Endothelial cell of umbilical vein (primary cell): ENCODE data around the gene TRIM14. TPM values are rescaled to one million over a fixed set of nuclear protein-coding genes. Genes with fewer than 3 reads are reported as not detected.

ENCODE experiments used
- BruUV-seq: library from RNA; stranded (reverse); fragments of 400-500 nt; replicated peaks from 2 replicates; lab custom pipeline; 2021; lab: Mats Ljungman, UMichigan
- CTCF ChIA-PET: fragments of 300-600, 350-600 bp; sonication (Branson Sonifier 250); formaldehyde crosslinking; loops from one replicate; lab custom pipeline; 2021; ENCODE audit warnings: antibody characterized with exemption, inconsistent platforms; lab: Charles Lee
- POLR2A ChIA-PET: fragments of 300-600, 350-600 bp; sonication (Branson Sonifier 250); formaldehyde crosslinking; loops from one replicate; lab custom pipeline; 2021; ENCODE audit warnings: antibody characterized with exemption, inconsistent platforms; lab: Charles Lee
- DNase-seq: peaks from one replicate; pipeline ENCODE4 v3.0.0-alpha.2; 2011; ENCODE audit warnings: low read depth, low spot score
- FAIRE-seq: peaks from 2 replicates; lab custom pipeline; 2011; peaks lifted over from hg19 to GRCh38; lab: Jason Lieb, UNC
- H2AFZ ChIP-seq: 2 replicates; pipeline ENCODE4 v1.6.0; 2012; ENCODE audit warnings: low read depth, low read length, control low read depth, inconsistent platforms
- H3K27ac ChIP-seq: 2 replicates; pipeline ENCODE4 v1.5.1; 2011; ENCODE audit warnings: low read depth, mild to moderate bottlenecking, control low read depth, low read length, moderate library complexity; ENCODE audit not compliant: insufficient read depth
- H3K27me3 ChIP-seq, 2 experiments: 2 replicates each; pipeline versions ENCODE4 v1.6.0 to v1.6.1; 2011; ENCODE audit warnings: low read length in 2 of 2, mixed read lengths in 1 of 2; ENCODE audit not compliant: control insufficient read depth in 2 of 2, insufficient read depth in 2 of 2
- H3K36me3 ChIP-seq, 2 experiments: 2 replicates in 1 of 2; 3 replicates in 1 of 2; pipeline ENCODE4 v1.5.1; 2011; ENCODE audit warnings: low read length in 2 of 2, mild to moderate bottlenecking in 1 of 2, moderate library complexity in 1 of 2; ENCODE audit not compliant: control insufficient read depth in 2 of 2, insufficient read depth in 2 of 2; ENCODE audit errors: extremely low read depth in 1 of 2
- H3K4me1 ChIP-seq: 3 replicates; pipeline ENCODE4 v1.5.1; 2011; ENCODE audit warnings: mild to moderate bottlenecking, low read length; ENCODE audit not compliant: control insufficient read depth, insufficient read depth; ENCODE audit errors: extremely low read depth
- H3K4me2 ChIP-seq: 2 replicates; pipeline ENCODE4 v1.6.1; 2011; ENCODE audit warnings: low read length, control low read depth, mixed read lengths; ENCODE audit not compliant: insufficient read depth
- H3K4me3 ChIP-seq, 3 experiments: fragments of 200-600 bp in 1 of 3; sonication (generic), shearing (Covaris generic) in 1 of 3; replicated peaks in 1 of 3; 2 replicates each; pipeline ENCODE4 v1.5.1; 2011 to 2016; ENCODE audit warnings: control low read depth in 3 of 3, low read length in 3 of 3, mild to moderate bottlenecking in 2 of 3, inconsistent platforms in 1 of 3, low read depth in 1 of 3, moderate library complexity in 1 of 3; ENCODE audit not compliant: insufficient read depth in 1 of 3
- H3K79me2 ChIP-seq: 2 replicates; pipeline ENCODE4 v1.6.0; 2012; ENCODE audit warnings: low read length, inconsistent platforms; ENCODE audit not compliant: control insufficient read depth, insufficient read depth
- H3K9ac ChIP-seq: replicated peaks from 2 replicates; pipeline ENCODE3; 2011; ENCODE audit warnings: low read length, control low read depth; ENCODE audit not compliant: insufficient read depth; ENCODE audit errors: extremely low read depth
- H3K9me1 ChIP-seq: replicated peaks from 3 replicates; pipeline ENCODE4 v1.6.0; 2011; ENCODE audit warnings: mild to moderate bottlenecking, low read length; ENCODE audit not compliant: control insufficient read depth, insufficient read depth; ENCODE audit errors: extremely low read depth
- H3K9me3 ChIP-seq: replicated peaks from 2 replicates; pipeline ENCODE4 v1.5.1; 2012; ENCODE audit warnings: low read length, inconsistent platforms; ENCODE audit not compliant: control insufficient read depth, insufficient read depth
- H4K20me1 ChIP-seq: replicated peaks from 2 replicates; pipeline ENCODE3; 2011; ENCODE audit warnings: mild to moderate bottlenecking, low read length; ENCODE audit not compliant: control insufficient read depth, insufficient read depth; ENCODE audit errors: extremely low read depth
- CTCF ChIP-seq, 2 donors: IDR thresholded peaks; 1 replicate in 1 of 2; 2 replicates in 1 of 2; pipeline ENCODE4 v1.5.1; 2011; ENCODE audit warnings: low read length in 2 of 2, mild to moderate bottlenecking in 2 of 2, moderate library complexity in 2 of 2, control low read depth in 1 of 2, inconsistent platforms in 1 of 2, low read depth in 1 of 2; ENCODE audit not compliant: insufficient read depth in 1 of 2; ENCODE audit errors: extremely low read depth in 1 of 2
- FOS ChIP-seq: IDR thresholded peaks from 2 replicates; pipeline ENCODE4 v1.6.1; 2011; ENCODE audit warnings: mild to moderate bottlenecking, low read length, moderate library complexity, borderline replicate concordance; ENCODE audit not compliant: insufficient read depth
- GATA2 ChIP-seq: IDR thresholded peaks from 2 replicates; pipeline ENCODE4 v1.7.0; 2011; ENCODE audit warnings: low read depth, mild to moderate bottlenecking, moderate library complexity, mixed read lengths, low read length; ENCODE audit not compliant: insufficient read length, insufficient read depth
- MAX ChIP-seq: IDR thresholded peaks from 2 replicates; pipeline ENCODE4 v1.6.1; 2011; ENCODE audit not compliant: insufficient read depth, insufficient read length
- MYC ChIP-seq: IDR thresholded peaks from one replicate; pipeline ENCODE4 v1.6.1; 2011; ENCODE audit warnings: mild to moderate bottlenecking, low read depth, low read length
- POLR2AphosphoS5 ChIP-seq: IDR thresholded peaks from 2 replicates; pipeline ENCODE4 v1.6.1; 2012; ENCODE audit warnings: low read depth, mild to moderate bottlenecking, control low read depth, low read length, moderate library complexity; ENCODE audit not compliant: insufficient read depth
- dilution Hi-C: fragments of 300-500 bp; cut with MboI; formaldehyde crosslinking; loops from one replicate; pipeline ENCODE4 v1.15.0; 2019; ENCODE audit warnings: low sequenced_read_pairs; ENCODE audit not compliant: extremely low pct_ligation_motif_present
- intact Hi-C: fragments of 100-400 bp; cut with micrococcal nuclease; formaldehyde crosslinking; loops from one replicate; pipeline ENCODE4 v1.10.0; 2022
- polyA plus RNA-seq, 4 experiments: library from polyadenylated mRNA; depleted of rRNA in 3 of 4; stranded (reverse) in 3 of 4; unstranded in 1 of 4; fragments of >200 nt; gene quantifications; 2 replicates each; pipeline versions ENCODE4 v1.2.1 to v1.2.3, GENCODE V29; 2011 to 2012; ENCODE audit warnings: missing spikeins in 1 of 4
- total RNA-seq: library from RNA; stranded (reverse); gene quantifications from 2 replicates; pipeline ENCODE4 v1.2.3, GENCODE V29; 2021

Gene TRIM14
- total and polyA plus RNA-seq, 2 donors (not counting 3 experiments of a cell fraction or from before 2014, with no cell fraction given), result 4.8 to 10.7 TPM

GRCh38 chr9:98074115-98074990 is 44.7 kb downstream of the TRIM14 start:
- Histone ChIP-seq H3K9ac (no peak overlapping the region), H3K9me3 (no peaks in the 10 kb centered on the region), H3K4me2 (no peak overlapping the region), H3K4me1 (no peaks in the 10 kb centered on the region), H4K20me1 (no peaks in the 10 kb centered on the region), H3K36me3 (peaks cover 0 to 5% of the 10 kb centered on the region in 2 experiments), H3K4me3 (no peak overlapping the region), H3K27me3 (no peaks in the 10 kb centered on the region), H3K9me1 (no peaks in the 10 kb centered on the region), H2AFZ (no peak overlapping the region), H3K79me2 (peaks cover 20% of the 10 kb centered on the region), H3K27ac (no peak overlapping the region)
- DNase-seq (peak; percentile 64), FAIRE-seq (peak; percentile 79)
- no TSS peak for BruUV-seq
- POLR2A ChIA-PET, result interaction anchor here (1.4 kb wide), 1 partner anchor 18 kb away, joined by 3 read pairs; no protein-coding TSS in a partner anchor
- intact Hi-C loops, result loop anchor here (1.0 to 5.0 kb wide), 7 partner anchors 118 to 718 kb away; partner anchors contain the start of genes CORO2A and TBC1D2
- CTCF ChIA-PET, result interaction anchor here (0.6 to 2.9 kb wide), 24 partner anchors 8 to 702 kb away, joined by 3 to 23 read pairs (median 3); partner anchors contain the start of genes NANS, TBC1D2 and TRMO
- dilution Hi-C loops, result no loop called here
- TF ChIP-seq MYC (no peak), CTCF (IDR thresholded peaks at IDR 0.05; ENCODE audit: extremely low read depth in 1 of 2, insufficient read depth in 1 of 2, low read depth in 1 of 2, low read length in 2 of 2) (peak; percentile 87 to 93)

- no peak overlapping the region for H3K4me2 ChIP-seq
- no peaks in the 10 kb centered on the region for H3K27me3 ChIP-seq
- H3K9me3 ChIP-seq, result no peaks in the 10 kb centered on the region
- no peaks in the 10 kb centered on the region for H3K9me1 ChIP-seq
- BruUV-seq, result no TSS peak
- no peak overlapping the region for H2AFZ ChIP-seq
- no peaks in the 10 kb centered on the region for H4K20me1 ChIP-seq
- POLR2A ChIA-PET, result no interaction called here
- H3K9ac ChIP-seq, result no peak overlapping the region
- peaks cover 28% of the 10 kb centered on the region for H3K79me2 ChIP-seq
- DNase-seq (no peak), FAIRE-seq (no peak)
- no peaks in the 10 kb centered on the region for H3K4me1 ChIP-seq
- TF ChIP-seq GATA2 (no peak), POLR2AphosphoS5 (no peak), MAX (no peak), MYC (no peak), FOS (no peak)
- intact Hi-C loops (loop anchor here (5.0 kb wide), 2 partner anchors 121 to 721 kb away; partner anchors contain the start of gene CORO2A), dilution Hi-C loops (no loop called here)
- no peak overlapping the region for H3K27ac ChIP-seq
- no peak overlapping the region for H3K4me3 ChIP-seq
- CTCF ChIA-PET, result interaction anchor here (1.0 to 1.2 kb wide), 2 partner anchors 35 to 37 kb away, joined by 3 to 6 read pairs; no protein-coding TSS in a partner anchor
- H3K36me3 ChIP-seq, result peaks cover 0 to 1% of the 10 kb centered on the region in 2 experiments
Observed at GRCh38 chr9:98071737-98072136, 47.3 kb downstream of the TRIM14 start.
